G401 (cell line): ENCODE results near the gene SLC25A22. TPM values are rescaled to one million over a fixed set of nuclear protein-coding genes. Genes with fewer than 3 reads are reported as not detected.

Experiments
- DNase-seq: peaks from one replicate; pipeline ENCODE4 v3.0.0-alpha.2; 2015; ENCODE audit warnings: low spot score
- in situ Hi-C: cut with HindIII; loops from 2 replicates; pipeline ENCODE4 v1.10.0; 2016; ENCODE audit warnings: low sequenced_read_pairs, mixed read lengths
- total RNA-seq: library from RNA; depleted of rRNA; stranded (reverse); fragments of >200 nt; shearing (Covaris generic); gene quantifications from 2 replicates; pipeline ENCODE4 v1.2.3, GENCODE V29; 2014

SLC25A22 gene
- total RNA-seq, 1 experiment from 2014 or later, result 76.5 TPM

DNA sequence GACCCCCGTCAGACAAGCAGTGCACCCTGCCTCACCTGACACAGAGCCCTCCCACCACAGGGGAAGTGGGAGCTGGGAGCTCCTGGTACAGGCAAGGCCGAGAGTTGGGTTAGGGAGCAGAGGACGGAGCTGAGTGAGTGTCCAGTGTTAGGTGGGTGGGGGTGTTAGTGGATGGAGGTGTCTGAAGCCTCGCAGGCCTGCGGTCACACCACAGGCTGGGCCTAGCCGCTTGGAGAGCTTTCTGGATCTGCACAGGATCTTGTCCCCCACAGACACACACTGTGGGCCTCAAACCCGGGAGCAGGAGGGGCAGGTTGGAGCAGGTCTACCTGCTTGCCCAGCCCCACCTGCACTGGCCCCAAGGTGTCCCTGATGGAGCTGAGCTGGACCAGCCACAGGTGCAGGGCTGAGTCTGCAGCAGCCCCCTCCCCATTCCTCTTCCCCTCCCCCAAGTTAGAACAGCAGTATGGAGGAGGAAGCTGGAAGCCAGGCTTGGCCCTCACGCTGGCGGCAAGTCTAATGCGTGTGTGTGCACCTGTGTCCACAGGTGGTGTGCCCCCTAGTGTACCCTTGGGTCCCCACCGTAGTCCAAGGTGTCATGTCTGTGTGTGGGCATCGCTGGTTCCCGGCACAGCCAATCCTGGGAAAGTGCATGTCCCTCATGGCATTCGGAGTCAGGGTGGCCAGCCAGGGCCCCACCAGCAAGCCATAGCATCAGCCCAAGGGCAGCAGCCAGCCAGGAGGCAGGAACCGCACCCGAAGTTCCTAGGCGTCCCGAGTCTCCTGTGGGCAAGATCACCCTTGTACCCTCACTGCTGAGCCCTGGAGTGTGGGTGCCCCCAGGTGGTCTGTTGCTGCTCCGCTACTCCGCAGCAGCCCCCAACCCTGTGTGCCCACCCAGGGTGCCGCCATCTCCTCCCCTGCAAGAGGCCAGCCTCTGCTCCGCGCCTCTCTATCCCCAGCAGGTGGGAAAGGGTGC, 18.8 kb downstream of the SLC25A22 start:
- in situ Hi-C loops, result no loop called here
- DNase-seq, result no peak

DNA sequence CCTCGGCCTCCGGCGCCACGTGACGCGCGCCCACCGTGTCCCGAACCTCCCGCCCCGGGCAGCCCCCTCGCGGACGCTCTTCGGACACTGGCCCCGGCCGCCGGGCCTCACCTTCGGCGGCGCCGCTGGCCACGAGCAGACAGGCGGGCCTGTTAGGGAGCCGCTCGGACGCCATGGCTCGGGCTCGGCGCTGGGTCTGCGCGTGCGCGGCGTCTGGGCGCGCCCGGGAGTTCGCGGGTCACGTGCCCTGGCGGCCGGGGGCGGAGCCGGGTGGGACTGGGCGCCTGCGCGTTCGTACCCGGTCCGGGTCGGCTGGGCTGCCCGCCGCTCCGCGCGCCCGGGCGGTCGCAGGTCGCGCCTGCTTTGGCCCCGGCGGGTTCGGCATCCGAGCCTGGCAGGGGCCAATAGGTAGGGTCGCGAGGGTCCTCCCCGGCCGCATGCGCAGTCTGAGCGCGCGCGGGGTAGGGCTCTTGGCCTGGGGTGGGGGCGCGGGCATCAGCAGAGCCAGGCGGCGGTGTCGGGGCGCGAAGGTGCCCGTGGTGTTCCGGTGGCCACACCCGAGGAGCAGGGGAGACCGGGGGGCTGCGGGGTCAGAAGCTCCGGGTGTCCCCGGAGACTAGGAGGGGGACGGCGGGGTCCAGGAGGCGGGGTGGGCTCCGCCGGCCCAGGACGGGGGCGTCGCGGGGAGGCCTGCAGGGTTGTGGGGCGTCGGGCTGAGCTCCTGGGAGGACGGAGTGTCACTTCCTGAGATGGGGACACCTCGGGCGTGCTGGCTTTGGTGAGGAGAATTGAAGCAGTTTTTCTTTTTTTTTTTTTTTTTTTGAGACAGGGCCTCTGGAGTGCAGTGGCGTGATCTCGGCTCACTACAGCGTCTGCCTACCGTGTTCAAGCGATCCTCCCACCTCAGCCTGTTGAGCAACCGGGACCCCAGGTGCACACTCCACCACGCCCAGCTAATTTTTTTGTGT, 20.5 kb downstream of the SLC25A22 start, which contains the start of gene GATD1:
TSS of gene GATD1 (minus strand) at position 200 of the 968 bp plus-strand sequence. CDS start at position 175, 25 bp downstream.
- peak; percentile 79 for DNase-seq
- in situ Hi-C loops, result no loop called here

DNA sequence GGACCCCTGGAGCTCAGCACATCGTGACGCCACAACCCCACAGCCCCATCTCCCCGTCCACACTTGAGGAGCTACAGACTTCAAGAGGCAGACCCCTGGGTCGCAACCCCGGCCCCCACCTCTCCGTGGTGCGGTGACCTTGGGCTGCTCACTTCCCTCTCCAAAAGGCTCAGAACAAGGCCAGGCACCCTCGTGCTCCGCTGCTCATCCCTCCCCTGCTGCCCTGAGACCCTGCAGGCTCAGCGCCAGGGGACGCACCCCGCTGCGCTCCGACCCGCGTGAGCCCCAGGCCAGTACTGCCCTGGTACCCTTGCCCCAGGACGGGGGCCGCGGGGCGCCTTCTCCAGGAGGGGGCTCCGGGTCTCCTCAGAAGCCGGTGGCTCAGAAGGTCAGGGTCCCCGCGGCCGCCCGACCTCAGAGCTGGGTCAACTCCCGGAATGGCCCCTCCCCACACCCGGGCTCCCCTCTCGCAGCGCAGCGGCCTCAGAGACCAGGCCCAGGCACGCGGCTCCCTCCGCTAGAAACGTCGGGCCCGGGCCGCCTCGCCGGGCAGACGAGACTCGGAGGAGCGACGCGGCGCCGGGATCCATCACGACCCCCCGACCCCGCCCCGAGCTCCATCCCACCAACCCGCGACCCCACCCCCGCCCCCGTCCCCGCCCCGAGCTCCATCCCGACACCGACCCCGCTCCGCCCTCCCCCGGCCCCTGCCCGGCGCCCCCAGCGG, 21.4 kb downstream of the SLC25A22 start:
- in situ Hi-C loops, result no loop called here
- no peak for DNase-seq

DNA sequence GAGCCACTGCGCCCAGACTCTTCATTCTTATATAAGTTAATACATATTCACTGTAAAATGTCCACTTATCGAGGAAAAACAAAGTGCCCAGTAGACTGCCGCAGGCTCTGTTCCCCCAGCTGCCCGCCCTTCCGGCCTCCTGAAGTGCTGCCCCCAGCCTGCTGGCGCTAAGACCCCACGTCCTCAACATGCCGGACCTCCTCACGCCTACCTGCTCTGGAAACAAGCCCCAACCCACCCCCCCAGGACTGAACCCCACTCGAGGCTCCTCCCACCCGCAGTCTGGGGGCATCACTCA, 21.9 kb downstream of the SLC25A22 start:
- in situ Hi-C loops, result no loop called here
- DNase-seq, result no peak

DNA sequence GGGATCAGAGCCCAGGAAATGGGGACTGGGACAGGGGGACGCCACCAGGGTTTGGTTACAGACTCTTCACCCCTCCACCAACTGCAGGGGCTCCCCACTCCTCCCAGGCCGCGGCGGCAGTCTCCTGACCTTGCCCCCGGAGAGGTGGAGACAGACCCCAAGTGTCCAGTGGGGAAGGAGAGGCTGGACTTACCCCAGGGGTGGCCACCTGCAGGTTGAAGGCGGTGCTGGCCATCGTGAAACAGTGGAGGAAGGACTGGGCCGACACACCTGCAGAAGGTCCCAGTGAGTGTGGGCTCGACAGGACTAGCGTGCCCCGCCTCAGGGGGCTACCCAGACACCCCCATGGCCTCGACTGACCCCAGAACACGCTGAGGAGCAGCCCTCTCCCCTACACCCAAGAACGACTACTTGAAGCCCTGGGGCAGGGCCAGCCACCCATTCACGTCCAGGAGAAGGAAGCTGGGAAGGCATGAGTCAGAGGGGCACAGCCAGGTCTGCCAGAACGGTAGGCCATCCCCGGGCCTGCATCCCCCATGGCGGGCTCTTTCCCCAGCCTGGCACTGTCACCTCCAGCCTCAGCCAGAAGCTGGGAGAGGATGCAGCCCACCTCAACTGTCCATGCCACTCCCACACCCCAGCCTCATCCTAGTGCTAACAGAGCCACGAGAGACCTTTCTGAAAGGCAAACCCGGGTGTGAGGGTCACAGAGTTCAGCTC, 23.0 kb downstream of the SLC25A22 start:
- DNase-seq, result no peak
- in situ Hi-C loops, result loop anchor here (25.0 kb wide), 1 partner anchor 113 kb away; no protein-coding TSS in a partner anchor

DNA sequence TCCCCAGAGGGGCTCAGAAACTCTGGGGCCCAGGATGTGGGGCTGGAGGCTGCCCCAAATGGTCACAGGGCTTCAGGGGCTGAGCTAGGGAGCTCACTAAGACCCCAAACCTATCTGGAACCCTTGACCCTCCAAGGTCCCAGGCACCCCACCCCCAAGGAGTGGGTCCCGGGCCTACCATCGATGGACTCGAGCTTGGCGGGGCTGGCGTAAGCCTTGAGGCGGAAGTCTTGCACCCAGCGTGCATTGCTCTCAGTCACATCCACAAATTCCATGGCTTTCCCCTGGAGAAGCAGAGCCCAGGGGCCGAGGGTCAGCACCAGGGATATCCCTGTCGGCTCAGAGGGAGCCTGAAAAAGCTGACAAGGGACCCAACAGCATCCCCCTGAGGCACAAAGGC, 24.3 kb downstream of the SLC25A22 start:
- no peak for DNase-seq
- in situ Hi-C loops, result loop anchor here (25.0 kb wide), 1 partner anchor 112 kb away; no protein-coding TSS in a partner anchor

DNA sequence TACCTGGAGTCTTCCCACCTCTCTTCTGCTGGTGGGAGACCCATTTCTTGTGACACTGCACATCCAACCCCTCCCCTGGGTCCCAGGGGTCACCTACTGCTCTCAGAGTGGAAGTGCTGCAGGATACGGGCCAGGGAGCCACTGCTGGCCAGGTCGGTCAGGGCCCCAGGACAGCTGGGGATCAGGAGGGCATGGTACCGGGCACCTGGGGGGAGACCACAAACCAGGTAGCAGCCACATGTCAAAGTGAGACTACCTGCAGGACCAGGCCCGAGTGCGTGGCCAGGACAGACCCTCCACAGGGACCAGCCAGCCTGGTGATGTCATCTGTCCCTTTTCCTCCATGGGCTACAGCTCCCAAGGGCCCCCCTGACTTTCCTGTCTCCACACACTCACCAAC, 24.7 kb downstream of the SLC25A22 start:
- DNase-seq, result no peak
- in situ Hi-C loops, result loop anchor here (25.0 kb wide), 1 partner anchor 111 kb away; no protein-coding TSS in a partner anchor

DNA sequence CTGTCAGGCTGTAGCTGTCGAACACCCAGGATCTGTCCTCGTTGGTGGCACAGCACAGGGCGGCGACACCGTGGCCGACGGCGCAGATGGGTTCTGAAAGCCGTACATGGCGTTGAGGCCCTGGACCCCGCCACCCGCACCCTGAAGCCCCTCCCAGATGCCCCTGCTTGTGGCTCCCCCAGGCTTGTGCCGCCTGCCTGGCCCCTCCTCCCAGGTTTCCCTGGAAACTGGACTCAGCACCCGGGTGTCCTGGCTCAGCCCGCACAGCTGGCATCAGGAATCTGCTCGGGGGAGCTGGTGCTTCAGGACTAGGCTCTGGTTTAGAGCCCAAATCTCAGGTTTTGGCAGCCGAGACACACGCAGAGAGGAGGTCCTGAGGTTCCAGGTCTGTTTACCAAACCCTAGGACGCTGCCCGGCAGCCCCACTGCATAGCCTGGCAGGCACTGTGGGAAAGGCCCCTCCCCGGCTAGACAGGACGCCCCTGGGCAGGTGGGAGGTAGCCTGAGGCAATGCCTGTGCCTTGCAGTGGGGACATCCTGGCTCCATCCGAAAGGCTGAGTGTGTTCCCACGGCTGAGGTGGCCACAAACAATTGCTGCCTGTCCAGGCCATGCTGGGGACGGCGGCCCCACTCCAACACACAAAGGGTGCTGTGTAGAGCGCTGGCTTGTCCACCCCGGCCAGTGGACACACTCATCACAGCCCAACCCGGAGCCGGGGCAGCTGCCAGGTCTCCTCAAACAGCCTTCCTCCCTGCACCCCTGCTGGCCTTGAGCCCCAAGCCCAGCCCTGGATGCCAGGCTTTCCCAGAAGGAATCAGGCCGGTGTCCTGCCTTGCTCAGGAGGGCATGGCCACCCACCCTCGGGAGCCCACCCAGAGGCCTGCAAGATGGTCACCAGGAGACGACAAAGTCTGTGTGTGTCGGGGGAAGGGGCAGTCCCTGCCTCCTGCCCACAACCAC, 25.4 kb downstream of the SLC25A22 start:
- in situ Hi-C loops, result loop anchor here (25.0 kb wide), 1 partner anchor 110 kb away; no protein-coding TSS in a partner anchor
- peak; percentile 47 for DNase-seq

DNA sequence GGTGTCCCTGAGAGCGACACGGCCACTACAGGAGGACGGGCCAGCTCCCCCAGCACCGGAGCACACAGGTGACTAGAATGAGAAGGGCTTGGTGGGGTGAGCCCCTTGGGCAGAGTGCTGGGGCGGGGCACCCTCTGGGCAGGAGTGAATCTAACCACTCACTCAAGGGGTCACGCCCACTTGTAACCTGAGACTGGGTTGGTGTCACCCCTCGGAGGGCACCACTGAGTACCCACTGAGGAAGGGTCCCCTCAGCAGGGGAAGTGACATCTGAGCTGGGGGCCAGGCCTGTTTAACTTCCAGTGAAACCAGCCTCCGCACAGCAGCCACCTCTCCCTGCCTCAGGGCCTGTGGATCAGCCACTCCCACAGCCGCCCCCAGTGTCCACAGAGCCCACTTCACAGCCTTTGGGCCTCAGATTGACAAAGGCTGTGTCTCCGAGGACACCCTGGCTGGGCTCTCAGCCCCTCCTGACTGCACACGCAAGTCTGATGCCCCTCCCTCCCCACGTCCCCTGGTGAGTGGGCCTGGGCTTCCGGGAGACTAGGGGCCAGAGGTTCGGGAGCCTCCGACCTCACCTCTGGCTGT, 26.4 kb downstream of the SLC25A22 start:
- in situ Hi-C loops, result loop anchor here (25.0 kb wide), 1 partner anchor 109 kb away; no protein-coding TSS in a partner anchor
- DNase-seq, result no peak

DNA sequence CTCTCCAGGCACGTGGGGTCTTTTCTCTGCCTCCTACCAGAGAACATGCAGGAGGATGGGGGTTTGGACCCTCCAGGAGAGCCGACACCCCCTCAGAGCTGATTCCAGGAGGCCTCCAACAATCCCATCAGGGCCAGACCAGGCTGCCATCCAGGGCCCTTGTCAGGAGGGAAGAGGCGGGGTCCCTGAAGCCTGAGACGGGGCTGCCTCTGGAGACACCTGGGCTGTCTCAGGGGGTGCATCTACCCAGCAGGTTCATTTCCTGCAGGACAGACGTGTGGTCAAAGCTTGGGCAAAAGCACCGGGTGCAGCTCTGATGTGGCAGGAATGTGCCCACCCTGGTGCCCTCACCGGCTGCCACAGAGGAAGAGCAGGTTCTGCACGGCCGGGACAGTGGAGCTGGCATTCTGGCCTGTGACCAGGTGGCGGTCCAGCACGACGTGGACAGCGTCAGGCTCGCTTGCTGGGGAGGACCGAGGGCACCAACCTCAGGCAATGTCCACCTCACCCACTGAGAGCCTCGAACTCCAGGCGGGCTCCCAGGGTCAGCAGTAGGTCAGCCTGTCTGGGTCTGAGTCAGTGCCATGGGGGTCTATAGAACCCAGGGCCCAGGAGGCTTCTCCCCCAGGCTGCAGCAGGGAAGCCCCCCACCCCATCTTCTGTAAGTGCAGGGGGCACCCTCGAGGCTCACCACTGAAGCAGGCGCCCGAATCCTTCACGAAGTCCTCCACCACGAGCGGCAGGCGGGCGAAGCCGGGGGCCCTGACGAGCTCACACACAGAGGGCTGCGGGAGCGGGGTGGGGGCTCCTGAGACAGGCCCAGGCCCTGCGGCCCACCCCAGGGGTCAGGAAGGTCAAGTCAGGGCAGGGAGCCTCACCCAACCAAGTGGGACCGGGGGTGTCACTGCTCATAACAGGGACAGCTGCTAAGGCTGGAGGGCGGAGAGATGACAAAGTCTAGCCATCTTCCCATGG, 27.2 kb downstream of the SLC25A22 start:
- in situ Hi-C loops, result loop anchor here (25.0 kb wide), 1 partner anchor 109 kb away; no protein-coding TSS in a partner anchor
- DNase-seq, result no peak

DNA sequence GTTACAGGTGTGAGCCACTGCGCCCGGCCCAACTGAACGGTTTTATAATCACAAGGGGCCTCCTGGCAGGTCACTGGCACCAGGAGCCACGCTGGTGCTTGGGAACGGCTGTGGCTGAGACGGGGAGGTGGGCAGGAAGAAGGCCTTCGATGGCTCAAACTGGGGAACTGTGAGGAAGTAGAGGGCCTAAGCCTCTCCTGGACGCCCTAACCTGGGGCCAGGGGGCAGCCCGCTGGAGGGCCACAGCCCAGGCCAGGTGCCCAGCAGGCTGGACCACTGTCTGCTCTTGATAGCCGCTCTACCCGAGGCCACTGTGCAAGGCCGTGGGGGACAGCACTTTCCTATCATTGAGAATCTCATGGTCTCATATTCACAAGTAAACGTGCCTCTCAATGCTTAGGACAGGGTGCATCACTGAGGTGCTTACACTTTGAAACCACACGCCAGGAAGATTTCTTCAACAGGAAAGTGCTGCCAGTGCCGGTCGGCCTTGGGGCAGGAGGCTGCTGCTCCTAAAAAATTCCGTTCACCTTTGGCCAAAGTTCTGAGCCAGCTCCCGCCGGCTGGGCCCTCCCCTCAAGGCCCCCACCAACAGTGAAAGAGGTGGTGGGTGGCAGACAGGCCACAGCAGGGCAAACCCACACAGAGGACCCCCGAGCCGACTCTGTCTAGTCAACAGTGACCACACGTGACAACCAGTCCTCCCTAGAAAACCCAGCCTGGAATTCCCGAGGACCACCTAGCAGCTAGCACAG, 28.0 kb downstream of the SLC25A22 start:
- in situ Hi-C loops, result loop anchor here (25.0 kb wide), 1 partner anchor 108 kb away; no protein-coding TSS in a partner anchor
- no peak for DNase-seq

DNA sequence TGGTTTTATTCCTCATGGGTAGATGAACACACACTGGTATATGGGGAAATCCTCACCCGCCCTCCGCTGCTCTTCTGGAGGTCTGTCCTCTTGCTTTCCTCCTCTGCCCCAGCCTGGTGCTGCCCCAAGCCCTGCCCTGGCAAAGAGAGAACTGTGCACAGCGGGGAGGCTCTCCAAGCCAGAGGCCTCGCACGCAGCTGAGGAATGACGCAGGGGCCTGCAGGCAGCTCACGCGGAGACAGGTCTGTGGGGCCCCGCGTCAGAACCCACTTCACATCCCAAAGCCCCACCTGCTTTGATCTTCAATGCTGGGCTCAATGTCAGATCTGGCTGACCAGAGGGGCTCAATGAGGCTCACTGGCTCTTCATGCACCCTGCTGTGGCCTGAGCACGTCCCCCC, 30.8 kb downstream of the SLC25A22 start:
- in situ Hi-C loops, result loop anchor here (25.0 kb wide), 1 partner anchor 105 kb away; no protein-coding TSS in a partner anchor
- DNase-seq, result no peak

DNA sequence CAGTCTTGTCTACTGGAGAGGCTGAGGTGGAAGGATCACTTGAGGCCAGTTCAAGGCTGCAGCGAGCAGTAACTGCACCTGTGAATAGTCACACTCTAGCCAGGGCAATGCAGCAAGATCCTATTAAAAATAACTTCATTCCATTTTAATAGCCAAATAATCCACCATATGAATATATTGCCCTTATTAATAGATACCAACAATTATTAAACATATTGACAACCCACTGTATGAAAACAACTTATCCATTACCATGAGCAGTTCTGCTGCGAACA, 31.2 kb downstream of the SLC25A22 start:
- in situ Hi-C loops, result loop anchor here (25.0 kb wide), 1 partner anchor 105 kb away; no protein-coding TSS in a partner anchor
- DNase-seq, result no peak

DNA sequence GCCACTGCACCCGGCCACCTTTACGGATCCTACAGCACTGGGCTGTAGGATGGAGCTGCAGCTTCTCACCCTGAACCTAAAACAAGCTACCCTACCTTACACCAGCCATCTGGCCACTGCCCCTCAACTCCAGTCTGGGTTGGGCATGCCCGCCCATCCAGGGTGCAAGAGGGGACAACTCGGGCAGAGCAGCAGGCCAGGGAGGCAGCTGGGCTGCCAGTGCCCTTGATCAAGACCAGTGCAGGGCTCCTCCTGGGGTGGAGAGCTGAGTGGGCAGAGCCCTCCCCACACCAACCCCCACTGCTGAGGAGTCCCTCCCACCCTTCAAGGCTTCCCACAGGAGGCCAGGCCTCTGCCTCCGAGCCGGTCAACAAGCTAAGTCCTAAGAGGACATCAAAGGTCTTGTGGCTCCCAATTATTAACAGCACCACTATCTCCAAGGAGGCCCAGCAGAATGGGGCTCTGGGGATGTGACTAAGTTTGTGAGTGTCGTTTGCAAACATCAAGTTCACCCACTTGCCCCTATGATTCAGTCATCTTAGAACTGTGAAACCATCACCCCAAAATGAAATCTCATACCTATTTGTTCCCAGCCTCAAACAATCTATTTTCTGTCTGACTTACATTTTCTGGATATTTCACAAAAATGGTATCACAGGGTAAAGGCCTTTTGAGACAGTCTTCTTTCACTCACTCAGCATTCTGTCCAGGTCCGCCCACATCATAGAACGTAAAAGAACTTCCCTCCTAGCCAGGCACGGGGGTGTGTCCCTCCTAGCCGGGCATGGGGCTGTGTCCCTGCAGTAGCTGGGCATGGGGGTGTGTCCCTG, 31.8 kb downstream of the SLC25A22 start:
- in situ Hi-C loops, result loop anchor here (25.0 kb wide), 1 partner anchor 104 kb away; no protein-coding TSS in a partner anchor
- DNase-seq, result no peak
